GM08714 (cell line): ENCODE results near the gene CDC45.
"Not testable (repeated sequence)": the region's sequence is repeated elsewhere in the genome, so short reads cannot be mapped to it uniquely, and the experiment has no call there.

ENCODE experiments used
- H3K4me3 ChIP-seq: fragments of 200-500 bp; sonication (Bioruptor generic); 2 replicates; pipeline ENCODE4 v1.5.1; 2014; ENCODE audit warnings: mild to moderate bottlenecking, low read length, inconsistent platforms
- ZNF274 ChIP-seq: IDR thresholded peaks from 2 replicates; pipeline ENCODE4 v1.6.1; 2012; ENCODE audit warnings: mild to moderate bottlenecking, low read depth, low read length

Gene CDC45

DNA sequence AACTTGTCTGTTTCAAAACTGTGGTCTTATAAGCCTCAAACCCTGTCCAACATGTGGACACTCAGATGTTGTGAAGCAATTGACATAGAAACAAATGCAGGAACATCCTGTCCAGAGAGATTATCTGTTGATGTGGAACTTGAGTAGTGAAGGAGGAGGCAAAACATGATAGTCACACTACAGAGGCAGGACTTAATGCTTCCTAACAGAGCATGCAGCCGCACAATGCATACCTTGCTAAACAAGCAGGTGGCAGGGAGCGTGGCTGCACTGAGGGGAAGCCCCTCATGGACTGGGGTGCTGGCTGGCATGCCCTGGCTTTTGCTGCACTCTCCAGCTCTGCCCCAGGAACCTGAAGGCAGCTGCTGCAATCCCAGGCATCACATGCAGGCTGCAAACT, 37.6 kb upstream of the CDC45 start:
- no peak overlapping the region for H3K4me3 ChIP-seq
- no peak for TF ChIP-seq ZNF274

DNA sequence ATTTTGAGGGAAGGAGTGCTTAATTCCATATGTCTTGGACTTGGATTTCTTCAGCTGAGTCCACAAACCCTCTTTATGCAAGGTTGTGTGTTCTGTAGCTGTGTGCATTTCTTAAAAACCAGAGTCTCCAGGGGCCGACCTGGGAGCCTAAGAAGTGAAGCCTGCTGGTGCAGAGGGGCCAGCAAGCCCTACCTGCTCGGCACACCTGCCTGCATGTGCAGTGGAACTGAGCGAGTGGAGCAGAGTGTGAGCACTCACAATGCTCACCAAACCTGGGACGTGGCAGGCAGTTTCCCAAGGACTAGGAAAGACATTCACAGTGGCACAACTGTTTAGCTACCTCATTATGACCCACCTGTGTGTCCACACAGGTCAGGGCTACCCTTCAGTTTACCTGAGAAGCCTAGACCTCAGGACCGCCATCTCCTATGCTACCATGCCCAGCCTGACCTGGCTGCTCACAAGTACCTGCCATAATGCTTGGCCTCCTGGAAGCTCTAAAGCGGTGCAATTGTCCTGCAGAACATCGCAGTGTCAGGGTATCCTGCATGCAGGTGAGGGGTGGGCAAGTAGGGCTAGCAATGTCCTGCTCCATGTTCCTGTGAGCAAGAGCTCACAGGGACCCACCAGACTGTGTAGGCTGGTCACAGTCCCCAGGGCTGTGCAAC, 36.0 kb upstream of the CDC45 start:
- no peak for TF ChIP-seq ZNF274
- H3K4me3 ChIP-seq = no peak overlapping the region

DNA sequence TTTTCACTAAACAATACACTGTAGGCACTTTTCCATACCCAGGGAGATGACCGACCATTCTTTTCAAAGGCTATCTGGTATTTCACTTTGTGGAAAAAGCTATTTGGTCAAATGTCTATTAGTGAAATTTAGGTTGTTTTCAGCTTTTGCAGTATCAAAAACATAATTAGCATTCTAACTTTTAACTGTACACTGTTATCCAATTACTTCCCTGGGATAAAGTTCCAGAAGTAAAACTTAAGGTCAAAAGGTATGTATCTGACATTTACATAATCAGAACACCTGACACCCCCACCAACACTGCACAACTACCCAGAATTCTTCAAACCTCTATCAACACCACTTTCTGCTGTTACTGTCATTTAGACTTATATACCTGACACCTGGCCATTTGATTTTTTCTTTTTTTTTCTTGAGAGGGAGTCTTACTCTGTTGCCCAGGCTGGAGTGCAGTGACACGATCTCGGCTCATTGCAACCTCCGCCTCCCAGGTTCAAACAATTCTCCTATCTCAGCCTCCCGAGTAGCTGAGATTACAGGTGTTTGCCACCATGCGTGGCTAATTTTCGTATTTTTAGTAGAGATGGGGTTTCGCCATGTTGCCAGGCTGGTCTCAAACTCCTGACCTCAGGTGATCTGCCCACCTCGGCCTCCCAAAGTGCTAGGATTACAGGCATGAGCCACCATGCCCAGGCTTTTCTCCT, 34.3 kb upstream of the CDC45 start:
- not testable (repeated sequence) for H3K4me3 ChIP-seq

DNA sequence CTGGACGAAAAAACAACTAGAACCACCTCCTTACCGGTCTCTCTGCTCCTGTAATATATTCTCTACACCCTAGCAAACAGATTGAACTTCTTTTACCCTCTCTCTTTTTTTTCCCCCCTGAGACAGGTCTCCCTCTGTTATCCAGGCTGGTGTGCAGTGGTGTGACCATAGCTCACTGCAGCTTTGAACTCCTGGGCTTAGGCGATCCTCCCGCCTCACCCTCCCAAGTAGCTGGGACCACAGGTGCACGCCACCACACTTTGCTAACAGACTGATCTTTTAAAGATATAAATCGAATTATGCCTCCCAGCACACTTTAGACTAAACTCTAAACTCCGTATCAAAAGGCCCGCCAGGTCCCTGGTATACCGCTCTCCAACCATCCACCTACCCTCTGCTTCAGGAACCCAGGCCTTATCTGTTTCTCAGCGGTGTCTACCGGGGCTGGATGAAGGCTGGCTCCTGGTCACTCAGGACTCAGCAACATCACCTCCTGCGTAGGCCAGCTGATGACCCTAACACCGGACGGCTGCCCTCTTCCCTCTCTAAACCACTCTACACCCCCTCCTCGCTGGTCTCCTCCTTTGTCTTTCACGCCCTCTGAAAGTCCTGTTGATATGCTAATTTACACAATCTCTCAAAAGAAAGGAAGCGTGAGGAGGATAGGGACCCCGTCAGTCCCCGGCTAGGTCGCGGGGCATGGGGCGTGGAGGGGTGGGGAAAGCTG, 33.0 kb upstream of the CDC45 start:
- H3K4me3 ChIP-seq = peak overlapping the region; percentile 83
- no peak for TF ChIP-seq ZNF274

DNA sequence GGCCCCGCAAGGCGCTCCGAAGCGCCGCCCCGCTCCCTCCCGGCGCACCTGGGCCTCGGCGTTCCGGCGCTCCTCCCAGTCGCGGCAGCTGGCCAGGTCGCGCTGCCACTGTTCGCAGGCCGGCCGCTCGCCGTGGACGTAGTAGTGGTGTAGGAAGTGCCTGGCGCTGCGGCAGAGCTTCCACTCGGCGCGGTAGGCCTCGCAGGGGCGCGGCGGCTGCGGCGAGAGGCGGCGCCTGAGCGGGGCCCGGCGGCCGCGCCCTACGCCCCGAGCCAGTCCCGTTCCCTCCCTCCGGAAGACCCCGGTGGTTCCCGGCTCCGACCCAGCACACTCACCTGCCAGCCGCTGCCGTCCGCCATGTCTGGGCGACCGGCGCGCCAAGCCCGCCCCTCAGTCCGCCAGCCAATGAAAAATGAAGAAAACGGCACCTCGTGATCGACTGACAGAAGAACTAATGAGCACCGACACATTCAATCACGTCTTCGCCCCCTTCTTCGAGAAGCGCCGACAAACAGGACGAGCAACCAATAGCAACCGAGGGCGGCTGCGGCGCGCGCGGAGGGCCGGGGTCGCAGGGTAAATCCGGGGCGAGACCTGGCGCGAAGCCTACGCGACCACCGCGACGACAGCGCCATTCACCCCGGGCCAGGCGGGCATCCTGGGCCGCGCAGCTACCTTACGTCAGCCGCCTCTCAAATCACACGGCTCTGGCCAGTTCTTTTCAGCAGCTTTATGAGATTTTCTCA, 32.2 kb upstream of the CDC45 start, which contains the start of gene C22orf39:
Gene C22orf39 (minus strand): TSS at position 382 of the 746 bp plus-strand sequence. CDS start 23 bp downstream, at position 359.
- no peak for TF ChIP-seq ZNF274
- peak within 1 kb of the TSS; percentile 83 for H3K4me3 ChIP-seq

DNA sequence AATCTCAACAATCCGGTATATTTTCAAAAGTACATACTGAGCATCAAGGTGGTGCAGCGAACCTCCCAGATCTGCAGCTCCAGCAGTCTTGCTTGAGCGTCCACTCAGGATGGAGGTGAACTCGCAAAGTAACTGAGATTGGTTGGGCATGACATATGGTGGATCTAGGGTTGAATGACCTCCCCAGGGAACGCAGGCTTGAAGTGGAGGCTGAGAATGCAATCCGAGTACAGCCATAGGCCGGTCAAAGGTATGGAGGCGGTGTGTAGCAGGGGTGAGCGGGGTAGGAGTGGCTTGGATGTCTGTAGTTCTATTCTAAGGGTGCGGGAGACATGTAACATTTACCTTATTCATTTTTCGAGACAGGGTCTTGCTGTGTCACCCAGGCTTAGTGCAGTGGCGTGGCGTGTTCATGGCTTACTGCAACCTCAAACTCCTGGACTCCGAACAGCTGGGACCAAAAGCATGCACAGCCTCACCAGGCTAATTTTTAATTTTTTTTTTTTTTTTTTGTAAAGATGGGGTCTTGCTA, 31.6 kb upstream of the CDC45 start:
- peak overlapping the region; percentile 83 for H3K4me3 ChIP-seq
- no peak for TF ChIP-seq ZNF274

DNA sequence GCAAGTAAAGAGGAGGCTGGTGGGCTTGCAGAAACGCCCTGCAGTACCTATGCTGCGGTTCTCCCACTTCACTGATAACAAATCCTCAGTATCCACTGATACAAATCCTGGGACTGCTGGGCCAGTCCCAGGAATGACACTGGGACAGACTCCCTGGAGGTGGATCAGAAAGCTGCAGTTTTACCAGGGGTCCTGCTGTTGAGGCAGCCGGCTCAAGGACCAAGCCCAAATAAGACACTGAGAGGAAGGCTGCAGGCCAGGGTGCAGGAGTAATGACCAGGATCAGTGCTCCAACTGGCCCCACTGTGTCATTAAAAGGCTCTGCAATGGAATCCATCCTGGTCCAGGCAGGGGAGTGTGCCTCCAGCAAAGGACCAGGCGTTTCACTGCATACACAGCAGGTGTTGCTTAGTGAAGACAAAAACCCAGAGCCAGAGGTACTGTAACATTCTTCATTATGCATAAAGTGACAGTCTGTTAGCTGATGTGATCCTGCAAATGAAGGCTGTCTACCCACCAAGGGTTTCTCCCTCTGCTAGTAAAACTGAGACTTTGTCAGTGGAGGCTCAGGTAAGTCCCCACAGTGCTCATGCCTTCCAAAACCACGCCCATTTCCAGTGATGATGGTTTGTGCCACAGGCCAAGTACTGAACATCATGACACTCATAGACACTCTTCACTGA, 30.8 kb upstream of the CDC45 start:
- no peak for TF ChIP-seq ZNF274

DNA sequence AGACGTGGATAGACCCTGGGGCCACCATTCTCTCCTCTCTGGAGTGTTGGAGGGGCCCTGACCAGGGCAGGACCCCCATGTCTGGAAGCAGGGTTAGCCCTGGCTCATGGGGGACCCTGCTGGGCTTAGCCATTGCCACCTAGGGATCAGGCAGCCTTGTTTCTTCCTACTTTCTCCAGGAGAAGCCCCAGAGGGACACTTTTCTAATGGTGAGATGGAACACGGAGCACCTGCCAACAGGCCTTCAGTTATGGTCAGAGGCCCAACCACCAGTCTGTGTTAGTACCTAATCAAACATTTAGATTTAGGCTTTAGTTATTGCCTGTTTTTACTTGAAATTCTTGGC, 30.3 kb upstream of the CDC45 start:
- no peak overlapping the region for H3K4me3 ChIP-seq

More for the DNA sequence above, 30.8 kb upstream of the CDC45 start:
- peak overlapping the region; percentile 83; the same call in 1 of the 2 replicates for H3K4me3 ChIP-seq

DNA sequence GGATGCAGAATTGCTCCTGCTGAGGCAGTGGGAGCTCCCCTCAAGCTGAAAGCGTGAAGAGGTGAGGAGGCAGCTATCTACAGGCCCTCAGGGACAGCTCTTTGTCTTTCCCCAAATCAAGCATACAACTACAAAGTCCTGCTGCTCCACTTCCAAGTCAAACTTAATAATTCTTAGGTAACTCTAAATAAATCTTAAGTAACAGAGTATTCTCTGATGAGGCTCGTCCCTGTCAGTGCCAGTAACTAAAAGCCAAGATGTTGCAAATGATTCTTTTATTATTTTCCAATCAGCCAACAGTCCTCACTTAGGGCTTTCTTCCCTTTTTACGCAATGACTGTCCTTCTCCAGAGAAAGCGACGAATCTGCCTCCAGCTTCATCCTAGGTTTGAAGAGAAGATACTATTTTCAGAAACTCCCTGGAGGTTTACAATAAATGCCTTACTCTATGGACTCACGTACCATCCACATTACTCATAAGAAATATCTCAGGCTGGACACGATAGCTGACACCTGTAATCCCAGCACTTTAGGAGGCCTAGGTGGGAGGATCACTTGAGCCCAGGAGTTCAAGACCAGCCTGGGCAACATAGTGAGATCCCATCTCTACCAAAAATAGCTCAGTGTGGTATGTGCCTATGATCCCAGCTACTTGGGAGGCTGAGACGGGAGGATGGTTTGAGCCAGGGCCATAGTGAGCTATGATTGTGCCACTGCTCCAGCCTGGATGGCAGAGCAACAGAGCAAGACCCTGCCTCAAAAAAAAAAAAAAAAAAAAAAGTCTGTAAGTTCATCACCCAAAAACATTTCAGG, 29.2 kb upstream of the CDC45 start:
- no peak overlapping the region for H3K4me3 ChIP-seq
- no peak for TF ChIP-seq ZNF274

More for the DNA sequence above, 30.3 kb upstream of the CDC45 start:
- TF ChIP-seq ZNF274 = no peak

DNA sequence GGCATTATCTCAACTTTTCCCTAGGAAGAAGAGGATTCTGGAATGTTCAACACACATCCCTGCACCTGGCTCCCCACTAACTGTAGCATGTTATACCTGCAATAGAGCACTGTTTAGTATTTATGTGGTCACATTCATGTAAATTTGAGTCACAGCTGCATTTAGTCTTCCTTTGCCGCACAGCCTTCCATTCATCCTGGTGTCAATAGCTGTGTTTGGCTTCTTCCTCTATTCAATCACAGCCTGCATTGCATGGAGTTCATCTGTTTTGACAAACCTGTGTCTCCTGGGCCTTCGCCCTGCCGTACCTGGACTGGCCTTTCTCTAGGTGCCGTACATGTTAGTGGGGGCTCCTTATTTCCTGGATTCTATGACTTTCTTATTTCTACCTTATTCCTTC, 28.1 kb upstream of the CDC45 start:
- H3K4me3 ChIP-seq = no peak overlapping the region
- TF ChIP-seq ZNF274 = no peak

DNA sequence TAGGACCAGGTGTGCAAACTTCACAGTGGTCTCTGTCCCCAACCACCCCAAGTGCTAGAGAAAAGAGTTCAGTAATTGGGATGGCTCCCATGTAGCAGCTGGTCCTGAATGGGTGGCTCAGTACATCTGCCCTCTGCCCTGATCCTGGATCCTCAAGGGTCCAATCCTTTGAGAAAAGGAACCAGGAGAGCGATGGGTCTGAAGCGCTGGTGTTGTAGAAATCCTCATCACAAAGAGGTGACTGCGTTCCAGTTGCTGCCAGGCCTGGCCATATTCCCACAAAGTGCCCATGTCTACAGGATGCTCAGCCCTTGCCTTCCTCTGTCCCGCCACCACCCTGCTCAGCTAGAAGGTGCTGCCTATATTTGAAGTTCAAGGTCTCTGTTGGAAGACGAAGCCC, 26.0 kb upstream of the CDC45 start:
- TF ChIP-seq ZNF274 = no peak
- no peak overlapping the region for H3K4me3 ChIP-seq

DNA sequence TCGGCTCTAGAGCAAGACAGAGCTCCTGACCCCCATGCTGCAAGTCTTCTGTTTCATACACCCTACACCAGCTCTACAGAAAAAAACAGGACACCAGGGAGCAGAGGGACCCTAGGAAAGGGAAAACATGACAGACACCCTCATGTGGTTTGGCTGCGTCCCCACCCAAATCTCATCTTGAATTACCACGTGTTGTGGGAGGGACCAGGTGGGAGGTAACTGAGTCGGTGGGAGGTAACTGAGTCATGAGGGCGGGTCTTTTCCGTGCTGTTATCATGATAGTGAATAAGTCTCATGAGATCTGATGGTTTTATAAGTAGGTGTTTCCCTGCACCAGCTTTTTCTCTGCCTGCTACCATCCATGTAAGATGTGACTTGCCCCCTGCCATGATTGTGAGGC, 25.6 kb upstream of the CDC45 start:
- H3K4me3 ChIP-seq = no peak overlapping the region
- TF ChIP-seq ZNF274 = no peak

DNA sequence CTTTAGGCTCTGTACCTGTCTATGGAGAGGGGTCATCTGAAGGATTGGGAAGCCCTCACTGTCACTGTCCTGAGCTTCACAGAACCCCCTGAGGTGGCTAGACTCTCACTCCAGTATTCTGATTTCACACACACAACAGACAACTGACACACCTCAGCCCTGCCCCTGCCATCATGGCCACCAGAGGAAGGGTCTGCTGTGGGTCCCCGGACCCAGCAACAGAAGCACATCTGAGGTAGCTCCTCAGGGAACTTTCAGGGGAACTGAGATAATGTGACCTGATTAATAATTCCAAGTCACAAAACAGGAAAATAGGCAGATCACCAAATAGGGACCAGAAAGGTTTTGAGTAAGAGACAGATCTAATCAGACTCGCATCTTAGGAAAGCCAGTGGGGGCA, 24.7 kb upstream of the CDC45 start:
- H3K4me3 ChIP-seq = no peak overlapping the region
- TF ChIP-seq ZNF274 = no peak
